Natural killer cell (primary cell): ENCODE data around the gene STUM. TPM values are rescaled to one million over a fixed set of nuclear protein-coding genes. Genes with fewer than 3 reads are reported as not detected.

ENCODE experiments used
- ATAC-seq, 3 donors: fragments of 150-1000 bp in 2 of 3; fragments of 200-7000 bp in 1 of 3; cut with Tn5 transposase; 1 replicate in 1 of 3; 2 replicates in 2 of 3; pipeline ENCODE4 v1.10.0; 2021; ENCODE audit warnings: mild to moderate bottlenecking in 2 of 3, moderate library complexity in 2 of 3
- DNase-seq, 2 donors: peaks; one replicate each; pipeline versions ENCODE4 v3.0.0 to v3.0.0-alpha.2; 2013 to 2021; ENCODE audit warnings: mixed read lengths in 1 of 2
- H3K27ac ChIP-seq: one replicate; pipeline ENCODE4 v1.5.1; 2013; ENCODE audit warnings: mild to moderate bottlenecking, low read length
- H3K27me3 ChIP-seq: one replicate; pipeline ENCODE4 v1.6.1; 2013; ENCODE audit warnings: low read length; ENCODE audit not compliant: control insufficient read depth, insufficient read depth
- H3K36me3 ChIP-seq: one replicate; pipeline ENCODE4 v1.6.1; 2013; ENCODE audit warnings: low read length; ENCODE audit not compliant: control insufficient read depth, insufficient read depth
- H3K4me1 ChIP-seq: one replicate; pipeline ENCODE4 v1.6.1; 2013; ENCODE audit warnings: low read length; ENCODE audit not compliant: control insufficient read depth, insufficient read depth
- H3K4me3 ChIP-seq: one replicate; pipeline ENCODE4 v1.5.1; 2013; ENCODE audit warnings: low read length
- H3K9me3 ChIP-seq: one replicate; pipeline ENCODE4 v1.6.1; 2013; ENCODE audit warnings: low read length; ENCODE audit not compliant: control insufficient read depth, insufficient read depth
- H3K27ac Mint-ChIP-seq, 2 donors: one replicate each; pipeline ENCODE4 v1.8.0; 2022; ENCODE audit warnings: mild to moderate bottlenecking in 2 of 2, mixed read lengths in 2 of 2, moderate library complexity in 1 of 2
- H3K27me3 Mint-ChIP-seq, 2 donors: one replicate each; pipeline ENCODE4 v1.8.0; 2022; ENCODE audit warnings: low read depth in 2 of 2, mixed read lengths in 2 of 2
- H3K36me3 Mint-ChIP-seq: one replicate; pipeline ENCODE4 v1.8.0; 2022; ENCODE audit warnings: mixed read lengths
- H3K4me1 Mint-ChIP-seq, 2 donors: one replicate each; pipeline ENCODE4 v1.8.0; 2022; ENCODE audit warnings: mixed read lengths in 2 of 2
- H3K4me3 Mint-ChIP-seq: one replicate; pipeline ENCODE4 v1.8.0; 2022; ENCODE audit warnings: mild to moderate bottlenecking, moderate library complexity, mixed read lengths
- H3K9me3 Mint-ChIP-seq, 2 donors: one replicate each; pipeline ENCODE4 v1.8.0; 2022; ENCODE audit warnings: mixed read lengths in 2 of 2
- CTCF ChIP-seq: fragments of 200-600 bp; IDR thresholded peaks from one replicate; pipeline ENCODE4 v1.8.0; 2022; ENCODE audit warnings: antibody characterized with exemption
- WGBS: methylation state at CpG from one replicate; pipeline ENCODE4 v1.1.7; 2013; ENCODE audit warnings: missing lambda C conversion rate; ENCODE audit not compliant: insufficient coverage; 5-methylcytosine and 5-hydroxymethylcytosine counted together
- intact Hi-C: fragments of 100-400 bp; cut with micrococcal nuclease; formaldehyde crosslinking; loops from one replicate; pipeline ENCODE4 v1.14.2; 2022
- total RNA-seq, 4 donors: library from RNA; stranded (reverse); fragments of 120-200 nt in 1 of 4; gene quantifications; one replicate each; pipeline versions ENCODE4 v1.2.3 to v1.2.4, GENCODE V29; 2013 to 2022

The STUM gene
- total RNA-seq, 3 donors from 2014 or later (not counting 1 experiment from before 2014, with no cell fraction given), result not detected

- ATAC-seq, result no peak
- Mint-ChIP-seq H3K27me3 (no peaks in the 10 kb centered on the region), H3K4me1 (peaks cover 43 to 48% of the 10 kb centered on the region in 2 donors), H3K36me3 (no peaks in the 10 kb centered on the region), H3K4me3 (no peak overlapping the region), H3K9me3 (no peaks in the 10 kb centered on the region), H3K27ac (peak overlapping the region; percentile 13 to 32)
- intact Hi-C loops, result no loop called here
- whole genome bisulfite sequencing, result 98% methylated on average over 8 of the region's 8 CpGs
- no peaks in the 10 kb centered on the region for H3K9me3 ChIP-seq
- H3K27me3 ChIP-seq, result no peaks in the 10 kb centered on the region
- peaks cover 51% of the 10 kb centered on the region for H3K4me1 ChIP-seq
- peaks cover 45% of the 10 kb centered on the region for H3K36me3 ChIP-seq
- H3K27ac ChIP-seq, result no peak overlapping the region
- no peak overlapping the region for H3K4me3 ChIP-seq
- no peak for TF ChIP-seq CTCF
- no peak for DNase-seq
These were observed 99.2 kb downstream of the STUM start for GRCh38 chr1:226647719-226648118.

- TF ChIP-seq CTCF, result no peak
- no peaks in the 10 kb centered on the region for H3K9me3 ChIP-seq
- ATAC-seq, result no peak
- DNase-seq, result no peak
- H3K4me3 ChIP-seq, result no peak overlapping the region
- intact Hi-C loops, result no loop called here
- Mint-ChIP-seq H3K27me3 (no peaks in the 10 kb centered on the region), H3K36me3 (no peaks in the 10 kb centered on the region), H3K9me3 (no peaks in the 10 kb centered on the region), H3K4me1 (peaks cover 37 to 44% of the 10 kb centered on the region in 2 donors), H3K4me3 (no peak overlapping the region), H3K27ac (peak overlapping the region; percentile 13 to 32)
- peaks cover 43% of the 10 kb centered on the region for H3K36me3 ChIP-seq
- no peak overlapping the region for H3K27ac ChIP-seq
- H3K27me3 ChIP-seq, result no peaks in the 10 kb centered on the region
- H3K4me1 ChIP-seq, result peaks cover 44% of the 10 kb centered on the region
- WGBS, result 94% methylated on average over 6 of the region's 6 CpGs
These were observed 99.9 kb downstream of the STUM start for GRCh38 chr1:226648421-226648820.

GRCh38 chr1:226649244-226649643, 100.7 kb downstream of the STUM start:
- H3K4me1 ChIP-seq, result peaks cover 36% of the 10 kb centered on the region
- no peak overlapping the region for H3K27ac ChIP-seq
- intact Hi-C loops, result no loop called here
- peaks cover 40% of the 10 kb centered on the region for H3K36me3 ChIP-seq
- DNase-seq (no peak), ATAC-seq (no peak)
- H3K9me3 Mint-ChIP-seq, result no peaks in the 10 kb centered on the region
- H3K4me3 Mint-ChIP-seq, result no peak overlapping the region
- no peaks in the 10 kb centered on the region for H3K27me3 Mint-ChIP-seq
- H3K27ac Mint-ChIP-seq, result no peak overlapping the region
- H3K9me3 ChIP-seq, result no peaks in the 10 kb centered on the region
- H3K27me3 ChIP-seq, result no peaks in the 10 kb centered on the region
- peaks cover 29 to 36% of the 10 kb centered on the region in 2 donors for H3K4me1 Mint-ChIP-seq
- 97% methylated on average over 8 of the region's 8 CpGs for WGBS
- TF ChIP-seq CTCF, result no peak
- H3K4me3 ChIP-seq, result no peak overlapping the region
- no peaks in the 10 kb centered on the region for H3K36me3 Mint-ChIP-seq

- no peaks in the 10 kb centered on the region for H3K27me3 Mint-ChIP-seq
- no peak overlapping the region for H3K27ac ChIP-seq
- no peaks in the 10 kb centered on the region for H3K9me3 Mint-ChIP-seq
- H3K27me3 ChIP-seq, result no peaks in the 10 kb centered on the region
- no peaks in the 10 kb centered on the region for H3K9me3 ChIP-seq
- no peak for ATAC-seq
- peaks cover 30% of the 10 kb centered on the region for H3K4me1 ChIP-seq
- peak in 1 of 2 donors; percentile 73 for DNase-seq
- intact Hi-C loops, result loop anchor here (5.0 kb wide), 1 partner anchor 38 kb away; no protein-coding TSS in a partner anchor
- 63% methylated on average over 7 of the region's 7 CpGs for WGBS
- H3K27ac Mint-ChIP-seq, result no peak overlapping the region
- H3K36me3 ChIP-seq, result peaks cover 39% of the 10 kb centered on the region
- peak; percentile 17 for TF ChIP-seq CTCF
- H3K36me3 Mint-ChIP-seq, result no peaks in the 10 kb centered on the region
- peaks cover 24 to 31% of the 10 kb centered on the region in 2 donors for H3K4me1 Mint-ChIP-seq
- no peak overlapping the region for H3K4me3 ChIP-seq
- no peak overlapping the region for H3K4me3 Mint-ChIP-seq
These were observed 101.2 kb downstream of the STUM start for GRCh38 chr1:226649780-226650179.
